A673 (cell line): ENCODE data around the gene MORC4.

Experiments
- EZH2 ChIP-seq: fragments of 200-600 bp; sonication (generic); IDR thresholded peaks from 2 replicates; pipeline ENCODE4 v1.6.1; 2017; ENCODE audit warnings: borderline replicate concordance, low read depth, mild to moderate bottlenecking, mixed read lengths, antibody characterized with exemption, low read length; ENCODE audit not compliant: poor library complexity, severe bottlenecking
- TF ChIP-seq, protein P1 (sequence below): fragments of 300-800, 200-600 bp; sonication (generic); conservative IDR thresholded peaks from 2 replicates; pipeline ENCODE4 v1.5.1; 2017; ENCODE audit warnings: low read depth, mild to moderate bottlenecking, antibody characterized with exemption, low read length, moderate library complexity, mixed read lengths

DNA sequence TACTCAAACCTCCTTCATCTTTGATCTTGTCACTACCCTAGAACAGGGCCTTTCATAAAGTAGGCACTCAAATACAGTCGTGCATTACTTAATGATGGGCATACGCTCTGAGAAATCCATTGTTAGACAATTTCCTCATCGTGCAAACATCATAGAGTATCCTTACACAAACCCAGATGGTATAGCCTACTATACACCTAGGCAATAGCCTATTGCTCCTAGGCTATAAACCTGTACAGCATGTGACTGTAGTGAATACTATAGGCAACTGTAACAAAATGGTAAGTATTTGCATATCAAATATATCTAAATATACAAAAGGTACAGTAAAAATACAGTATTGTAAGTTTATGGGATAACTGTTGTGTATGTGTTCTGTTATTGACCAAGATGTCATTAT is 47.9 kb downstream of the MORC4 start:
- TF ChIP-seq, protein P1, sequence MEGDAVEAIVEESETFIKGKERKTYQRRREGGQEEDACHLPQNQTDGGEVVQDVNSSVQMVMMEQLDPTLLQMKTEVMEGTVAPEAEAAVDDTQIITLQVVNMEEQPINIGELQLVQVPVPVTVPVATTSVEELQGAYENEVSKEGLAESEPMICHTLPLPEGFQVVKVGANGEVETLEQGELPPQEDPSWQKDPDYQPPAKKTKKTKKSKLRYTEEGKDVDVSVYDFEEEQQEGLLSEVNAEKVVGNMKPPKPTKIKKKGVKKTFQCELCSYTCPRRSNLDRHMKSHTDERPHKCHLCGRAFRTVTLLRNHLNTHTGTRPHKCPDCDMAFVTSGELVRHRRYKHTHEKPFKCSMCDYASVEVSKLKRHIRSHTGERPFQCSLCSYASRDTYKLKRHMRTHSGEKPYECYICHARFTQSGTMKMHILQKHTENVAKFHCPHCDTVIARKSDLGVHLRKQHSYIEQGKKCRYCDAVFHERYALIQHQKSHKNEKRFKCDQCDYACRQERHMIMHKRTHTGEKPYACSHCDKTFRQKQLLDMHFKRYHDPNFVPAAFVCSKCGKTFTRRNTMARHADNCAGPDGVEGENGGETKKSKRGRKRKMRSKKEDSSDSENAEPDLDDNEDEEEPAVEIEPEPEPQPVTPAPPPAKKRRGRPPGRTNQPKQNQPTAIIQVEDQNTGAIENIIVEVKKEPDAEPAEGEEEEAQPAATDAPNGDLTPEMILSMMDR = no peak
- TF ChIP-seq EZH2 = no peak
